Panc1 (cell line): ENCODE results near the gene SLC16A8.

ENCODE experiments used
- CTCF ChIP-seq: fragments of 450-650 bp; IDR thresholded peaks from 2 replicates; pipeline ENCODE4 v1.5.1; 2017; ENCODE audit warnings: mild to moderate bottlenecking
- POLR2AphosphoS5 ChIP-seq: IDR thresholded peaks from 2 replicates; pipeline ENCODE4 v1.6.1; 2012; ENCODE audit warnings: mild to moderate bottlenecking, low read depth, low read length, moderate library complexity

DNA sequence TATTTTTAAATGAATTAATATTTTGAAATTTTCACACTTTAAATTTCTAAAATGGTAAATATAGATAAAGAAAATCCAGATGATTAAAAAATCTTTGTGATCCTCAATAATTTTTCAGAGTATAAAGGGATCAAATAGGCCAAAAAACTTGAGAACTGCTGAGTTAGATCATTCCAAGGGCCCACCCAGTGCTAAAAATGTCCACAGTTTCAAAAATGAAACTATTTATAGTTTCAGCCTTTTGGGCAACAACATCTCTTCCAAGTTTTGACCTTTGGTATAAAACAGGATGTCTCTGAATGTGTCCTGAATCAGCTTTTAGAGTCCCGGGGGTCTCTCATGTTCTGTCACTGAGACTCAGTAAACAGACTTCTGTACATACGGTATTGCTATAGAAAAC lies 47.4 kb upstream of the SLC16A8 start:
- no peak for TF ChIP-seq CTCF
- no peak for TF ChIP-seq POLR2AphosphoS5
